Neural cell (in vitro differentiated cells): ENCODE measurements around the gene IPO5. TPM values are rescaled to one million over a fixed set of nuclear protein-coding genes. Genes with fewer than 3 reads are reported as not detected.

Experiments used
- H2AFZ ChIP-seq: fragments of 200-600, 300-800 bp; sonication (generic), shearing (Covaris generic); 2 replicates; pipeline ENCODE4 v1.6.0; 2014; ENCODE audit warnings: low read depth, mild to moderate bottlenecking, antibody characterized with exemption, low read length, moderate library complexity
- H3F3A ChIP-seq: fragments of 200-600 bp; shearing (Covaris generic); 2 replicates; pipeline ENCODE4 v1.6.1; 2016; ENCODE audit warnings: mild to moderate bottlenecking, moderate library complexity, mixed read lengths, antibody characterized with exemption, low read length; ENCODE audit not compliant: insufficient read depth, poor library complexity, severe bottlenecking
- H3K27ac ChIP-seq: fragments of 200-600, 300-800 bp; sonication (generic), shearing (Covaris generic); 2 replicates; pipeline ENCODE4 v1.5.1; 2014; ENCODE audit warnings: mild to moderate bottlenecking, low read length, moderate library complexity
- H3K27me3 ChIP-seq: fragments of 300-800, 200-600 bp; sonication (generic), shearing (Covaris generic); 2 replicates; pipeline ENCODE4 v1.6.0; 2014; ENCODE audit warnings: mild to moderate bottlenecking, low read depth, low read length, moderate library complexity; ENCODE audit not compliant: insufficient read depth
- H3K36me3 ChIP-seq: fragments of 300-800, 200-600 bp; sonication (generic), shearing (Covaris generic); 2 replicates; pipeline ENCODE4 v1.5.1; 2014; ENCODE audit warnings: mild to moderate bottlenecking, antibody characterized with exemption, low read length, moderate library complexity; ENCODE audit not compliant: insufficient read depth
- H3K4me2 ChIP-seq: fragments of 300-800, 200-600 bp; sonication (generic), shearing (Covaris generic); 2 replicates; pipeline ENCODE4 v1.6.0; 2014; ENCODE audit warnings: mild to moderate bottlenecking, low read length
- H3K4me3 ChIP-seq: fragments of 300-800, 200-600 bp; sonication (generic), shearing (Covaris generic); 2 replicates; pipeline ENCODE4 v1.5.1; 2014; ENCODE audit warnings: mild to moderate bottlenecking, low read length, moderate library complexity
- H3K79me2 ChIP-seq: fragments of 200-600 bp; shearing (Covaris generic); replicated peaks from 2 replicates; pipeline ENCODE4 v1.6.0; 2014; ENCODE audit warnings: mild to moderate bottlenecking, low read length, moderate library complexity; ENCODE audit not compliant: insufficient read depth
- H3K9ac ChIP-seq: fragments of 300-800, 200-600 bp; sonication (generic), shearing (Covaris generic); 2 replicates; pipeline ENCODE4 v1.6.1; 2016; ENCODE audit warnings: mild to moderate bottlenecking, low read length, mixed read lengths
- H3K9me2 ChIP-seq: fragments of 200-600 bp; shearing (Covaris generic); 2 replicates; pipeline ENCODE4 v1.6.1; 2016; ENCODE audit warnings: mild to moderate bottlenecking, low read length, mixed read lengths; ENCODE audit not compliant: insufficient read depth
- H3K9me3 ChIP-seq: fragments of 200-600, 300-800 bp; sonication (generic), shearing (Covaris generic); 2 replicates; pipeline ENCODE4 v1.6.1; 2016; ENCODE audit warnings: mild to moderate bottlenecking, mixed run types, low read length, moderate library complexity, mixed read lengths
- H4K20me1 ChIP-seq: fragments of 200-600 bp; shearing (Covaris generic); 2 replicates; pipeline ENCODE4 v1.6.1; 2016; ENCODE audit warnings: mild to moderate bottlenecking, mixed run types; ENCODE audit not compliant: insufficient read depth
- CTCF ChIP-seq: fragments of 450-650 bp; IDR thresholded peaks from 2 replicates; pipeline ENCODE4 v1.5.1; 2014; ENCODE audit warnings: antibody characterized with exemption, mild to moderate bottlenecking, moderate library complexity; ENCODE audit not compliant: poor library complexity, severe bottlenecking
- EP300 ChIP-seq: fragments of 450-650 bp; conservative IDR thresholded peaks from 2 replicates; pipeline ENCODE4 v1.6.1; 2014; ENCODE audit warnings: antibody characterized with exemption, mild to moderate bottlenecking, moderate library complexity; ENCODE audit not compliant: poor library complexity, severe bottlenecking
- EZH2 ChIP-seq: fragments of 200-600, 300-800 bp; shearing (Covaris generic), sonication (generic); IDR thresholded peaks from 2 replicates; pipeline ENCODE4 v1.6.1; 2014; ENCODE audit warnings: antibody characterized with exemption, low read length, borderline replicate concordance, mild to moderate bottlenecking; ENCODE audit not compliant: insufficient read depth, poor library complexity, severe bottlenecking
- MXI1 ChIP-seq: fragments of 450-650 bp; conservative IDR thresholded peaks from 2 replicates; pipeline ENCODE4 v1.6.1; 2014; ENCODE audit warnings: antibody characterized with exemption, mild to moderate bottlenecking; ENCODE audit not compliant: poor library complexity, severe bottlenecking
- POLR2AphosphoS5 ChIP-seq: IDR thresholded peaks from 2 replicates; pipeline ENCODE4 v1.6.1; 2012
- RAD21 ChIP-seq: fragments of 450-650 bp; conservative IDR thresholded peaks from 2 replicates; pipeline ENCODE4 v1.6.1; 2014; ENCODE audit warnings: antibody characterized with exemption, mild to moderate bottlenecking, moderate library complexity
- REST ChIP-seq: IDR thresholded peaks from 2 replicates; pipeline ENCODE4 v1.6.1; 2012; ENCODE audit warnings: borderline replicate concordance
- SMC3 ChIP-seq: fragments of 450-650 bp; conservative IDR thresholded peaks from 2 replicates; pipeline ENCODE4 v1.6.1; 2014; ENCODE audit warnings: antibody characterized with exemption, mild to moderate bottlenecking, moderate library complexity; ENCODE audit not compliant: poor library complexity
- TAF1 ChIP-seq: IDR thresholded peaks from 2 replicates; pipeline ENCODE4 v1.6.1; 2012; ENCODE audit warnings: low read depth
- polyA plus RNA-seq: library from polyadenylated mRNA; depleted of rRNA; stranded (reverse); fragments of >200 nt; gene quantifications from 2 replicates; pipeline ENCODE4 v1.2.3, GENCODE V29; 2014

IPO5 gene
- polyA plus RNA-seq, 1 donor from 2014 or later, result 83.4 TPM

GRCh38 chr13:97977982-97978381 is 24.5 kb downstream of the IPO5 start:
- Histone ChIP-seq H3K4me3 (peak overlapping the region; percentile 69), H3K4me2 (peak overlapping the region; percentile 56), H2AFZ (no peak overlapping the region), H3K79me2 (peaks cover 43% of the 10 kb centered on the region), H3K27ac (no peak overlapping the region), H3F3A (peaks cover 3% of the 10 kb centered on the region), H4K20me1 (no peaks in the 10 kb centered on the region), H3K27me3 (no peaks in the 10 kb centered on the region), H3K36me3 (no peaks in the 10 kb centered on the region), H3K9ac (no peak overlapping the region), H3K9me3 (no peaks in the 10 kb centered on the region), H3K9me2 (no peaks in the 10 kb centered on the region)
- TF ChIP-seq REST (no peak), POLR2AphosphoS5 (no peak), EP300 (no peak), EZH2 (no peak), CTCF (no peak), SMC3 (no peak), RAD21 (no peak), MXI1 (no peak), TAF1 (no peak)

- peak overlapping the region; percentile 69 for H3K4me3 ChIP-seq
- H3F3A ChIP-seq, result peaks cover 3% of the 10 kb centered on the region
- peaks cover 43% of the 10 kb centered on the region for H3K79me2 ChIP-seq
- H3K9me3 ChIP-seq, result no peaks in the 10 kb centered on the region
- H3K4me2 ChIP-seq, result peak overlapping the region; percentile 56
- no peaks in the 10 kb centered on the region for H4K20me1 ChIP-seq
- H3K36me3 ChIP-seq, result no peaks in the 10 kb centered on the region
- H3K9me2 ChIP-seq, result no peaks in the 10 kb centered on the region
- H3K9ac ChIP-seq, result no peak overlapping the region
- no peak for TF ChIP-seq RAD21
- no peak for TF ChIP-seq SMC3
- no peak for TF ChIP-seq MXI1
- TF ChIP-seq TAF1, result no peak
- no peaks in the 10 kb centered on the region for H3K27me3 ChIP-seq
- H3K27ac ChIP-seq, result no peak overlapping the region
- H2AFZ ChIP-seq, result no peak overlapping the region
Measured at GRCh38 chr13:97978651-97979050, 25.2 kb downstream of the IPO5 start.

- no peaks in the 10 kb centered on the region for H3K27me3 ChIP-seq
- no peaks in the 10 kb centered on the region for H4K20me1 ChIP-seq
- H3K9ac ChIP-seq, result no peak overlapping the region
- no peak overlapping the region for H2AFZ ChIP-seq
- peaks cover 43% of the 10 kb centered on the region for H3K79me2 ChIP-seq
- peak overlapping the region; percentile 69 for H3K4me3 ChIP-seq
- H3K9me3 ChIP-seq, result no peaks in the 10 kb centered on the region
- no peaks in the 10 kb centered on the region for H3K36me3 ChIP-seq
- H3K9me2 ChIP-seq, result no peaks in the 10 kb centered on the region
- TF ChIP-seq REST (no peak), TAF1 (no peak)
- H3F3A ChIP-seq, result peaks cover 3% of the 10 kb centered on the region
- no peak overlapping the region for H3K4me2 ChIP-seq
- H3K27ac ChIP-seq, result no peak overlapping the region
Measured at GRCh38 chr13:97979051-97979450, 25.6 kb downstream of the IPO5 start.
